HG02885 (cell line): Measurements from ENCODE around the gene RAPGEF1.
"Not testable (repeated sequence)": the region's sequence is repeated elsewhere in the genome, so short reads cannot be mapped to it uniquely, and the experiment has no call there.

Source experiments
- ATAC-seq: cut with Tn5 transposase; IDR thresholded peaks from one replicate; pipeline ENCODE4 v1.9.1; 2021; ENCODE audit warnings: mild to moderate bottlenecking; ENCODE audit not compliant: unreplicated experiment, poor library complexity

RAPGEF1 gene

DNA sequence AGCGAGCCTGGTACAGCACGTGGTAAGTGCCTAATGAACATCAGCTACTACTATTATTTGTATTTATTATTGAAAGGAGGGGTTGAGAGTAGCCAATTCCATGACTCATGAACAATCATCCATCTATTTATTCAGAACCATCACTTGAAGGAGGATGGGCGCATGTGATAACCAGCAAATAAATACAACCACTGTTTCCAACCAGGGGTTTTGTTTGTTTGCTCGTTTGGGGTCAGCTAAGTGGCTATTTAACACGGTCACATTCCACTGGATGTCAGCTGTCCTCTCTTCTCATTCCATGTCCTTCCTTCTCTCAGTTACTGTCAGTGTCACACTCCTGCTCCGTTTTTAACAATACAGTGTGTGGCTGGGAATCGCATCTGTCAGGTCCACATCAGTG lies 8.6 kb downstream of the RAPGEF1 start:
- no peak for ATAC-seq

GRCh38 chr9:131728961-131729360 lies 10.9 kb downstream of the RAPGEF1 start:
- ATAC-seq: no peak

DNA sequence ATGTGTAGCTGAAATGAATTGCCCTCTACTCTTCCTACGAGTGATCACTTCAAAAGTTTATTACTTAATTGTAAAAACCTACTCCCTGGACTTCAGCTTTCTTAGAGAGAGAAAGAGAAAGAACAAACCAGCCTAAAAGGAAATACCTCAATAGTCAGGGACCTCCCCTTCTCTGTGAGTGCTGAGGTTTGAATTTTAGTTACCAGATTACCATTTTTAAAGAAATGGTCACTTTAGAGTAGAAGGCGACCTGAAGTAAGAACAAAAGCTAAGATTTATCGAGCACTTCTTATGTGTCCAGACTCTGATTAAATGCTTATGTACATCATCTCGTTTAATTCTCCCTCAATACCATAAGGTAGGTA lies 11.3 kb downstream of the RAPGEF1 start:
- ATAC-seq: no peak

DNA sequence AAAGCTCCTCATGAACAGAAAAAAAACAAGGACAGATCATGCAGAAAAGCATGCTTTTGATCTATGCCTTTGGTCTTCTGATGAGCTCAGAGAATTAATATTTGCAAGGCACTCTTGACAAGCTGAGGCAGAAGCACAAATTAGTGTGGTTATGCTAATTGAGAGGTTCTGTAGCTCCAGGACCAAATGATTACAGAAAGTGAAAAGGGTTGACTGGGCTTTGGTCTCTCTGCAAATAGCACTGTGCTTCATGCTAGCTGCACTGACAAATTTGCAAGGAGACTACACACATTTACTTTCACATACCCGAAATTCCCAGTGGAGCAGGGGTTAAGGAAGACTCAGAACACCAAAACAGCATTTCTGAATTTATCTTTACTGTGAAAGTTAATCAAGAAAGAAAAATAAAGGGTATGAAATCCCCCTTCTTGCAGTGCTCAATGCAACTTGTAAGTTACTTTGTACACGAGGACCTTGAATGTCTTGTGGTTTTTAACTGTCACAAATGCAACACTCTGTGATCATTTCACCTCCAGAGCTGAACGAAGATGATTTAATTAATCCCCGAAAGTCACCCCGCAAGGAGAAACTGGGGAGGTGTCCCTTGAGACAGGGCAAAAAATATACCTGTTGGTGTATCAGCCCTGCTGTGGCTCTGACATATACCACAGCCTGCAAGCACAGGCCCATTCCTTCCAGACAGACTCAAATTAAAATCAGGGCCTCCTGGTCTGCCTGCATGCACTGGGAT lies 11.9 kb downstream of the RAPGEF1 start:
- ATAC-seq: no peak

DNA sequence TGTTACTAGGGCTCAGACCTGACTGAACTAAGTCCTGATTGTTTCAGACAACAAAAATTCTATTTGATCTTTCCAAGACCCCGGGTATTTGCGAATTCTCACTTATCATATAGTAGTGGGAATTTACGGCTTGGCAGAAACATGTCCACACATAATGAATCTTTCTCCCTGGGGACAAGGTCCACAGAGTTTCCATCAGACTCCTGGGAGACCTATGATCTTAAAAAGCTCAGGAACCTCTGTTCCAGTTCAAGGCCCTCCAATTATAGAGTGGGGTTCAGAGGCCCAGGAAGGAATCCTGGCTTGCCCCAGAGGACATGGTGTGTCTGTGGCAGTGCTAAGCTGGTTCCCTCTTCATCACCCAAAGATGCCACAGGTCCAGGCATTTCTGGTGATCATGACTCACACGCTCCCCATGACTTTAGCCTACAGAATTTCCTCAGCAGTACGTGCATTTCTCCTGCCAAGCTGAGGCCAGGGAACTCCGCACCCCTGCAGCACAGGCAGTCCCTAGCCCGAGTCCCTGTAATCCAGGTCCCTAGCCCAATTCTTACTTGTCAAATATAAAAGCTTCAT lies 12.6 kb downstream of the RAPGEF1 start:
- no peak for ATAC-seq

- ATAC-seq: no peak
Measured at GRCh38 chr9:131724683-131725082, 15.2 kb downstream of the RAPGEF1 start.

- ATAC-seq: no peak
Measured at GRCh38 chr9:131723632-131724031, 16.2 kb downstream of the RAPGEF1 start.

DNA sequence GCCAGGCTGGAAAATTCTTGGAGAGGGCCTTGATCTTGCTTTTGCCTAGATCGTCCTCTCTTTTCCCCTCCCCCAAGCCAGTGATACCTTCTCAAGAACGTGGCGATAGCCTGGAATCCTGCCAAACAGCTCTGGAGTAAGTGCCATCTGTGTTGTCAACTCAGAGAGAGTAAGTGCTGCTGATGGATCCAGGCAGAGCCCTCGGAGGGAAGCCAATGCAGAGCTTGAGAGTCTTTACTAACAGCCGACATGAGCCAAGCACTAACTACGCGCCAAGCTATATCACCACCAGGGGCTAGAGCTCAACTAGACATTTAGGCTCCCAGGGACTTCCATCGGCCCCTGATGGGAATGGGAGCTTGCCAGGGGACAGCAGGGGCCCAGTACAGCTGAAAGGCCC lies 17.6 kb downstream of the RAPGEF1 start:
- ATAC-seq: no peak

- no peak for ATAC-seq
Measured at GRCh38 chr9:131721076-131721475, 18.8 kb downstream of the RAPGEF1 start.

DNA sequence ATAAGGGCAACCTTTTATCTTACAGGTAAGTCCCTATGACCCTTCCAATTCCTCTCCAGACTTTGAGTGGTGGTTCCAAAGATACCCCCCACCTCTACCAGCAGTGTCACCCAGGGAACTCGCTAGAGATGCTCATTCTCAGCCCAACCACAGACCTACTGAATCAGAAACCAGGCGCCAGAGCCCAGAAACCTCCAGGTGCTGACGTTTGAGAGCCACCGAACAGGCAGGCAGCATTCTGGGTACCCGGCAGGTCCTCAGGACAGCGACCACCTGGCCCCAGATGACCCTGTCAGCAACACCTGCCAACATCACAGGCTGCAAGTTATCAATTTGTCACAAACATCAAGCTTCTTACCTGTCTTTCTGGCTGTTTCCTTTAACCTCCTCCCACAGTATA lies 19.5 kb downstream of the RAPGEF1 start:
- no peak for ATAC-seq

DNA sequence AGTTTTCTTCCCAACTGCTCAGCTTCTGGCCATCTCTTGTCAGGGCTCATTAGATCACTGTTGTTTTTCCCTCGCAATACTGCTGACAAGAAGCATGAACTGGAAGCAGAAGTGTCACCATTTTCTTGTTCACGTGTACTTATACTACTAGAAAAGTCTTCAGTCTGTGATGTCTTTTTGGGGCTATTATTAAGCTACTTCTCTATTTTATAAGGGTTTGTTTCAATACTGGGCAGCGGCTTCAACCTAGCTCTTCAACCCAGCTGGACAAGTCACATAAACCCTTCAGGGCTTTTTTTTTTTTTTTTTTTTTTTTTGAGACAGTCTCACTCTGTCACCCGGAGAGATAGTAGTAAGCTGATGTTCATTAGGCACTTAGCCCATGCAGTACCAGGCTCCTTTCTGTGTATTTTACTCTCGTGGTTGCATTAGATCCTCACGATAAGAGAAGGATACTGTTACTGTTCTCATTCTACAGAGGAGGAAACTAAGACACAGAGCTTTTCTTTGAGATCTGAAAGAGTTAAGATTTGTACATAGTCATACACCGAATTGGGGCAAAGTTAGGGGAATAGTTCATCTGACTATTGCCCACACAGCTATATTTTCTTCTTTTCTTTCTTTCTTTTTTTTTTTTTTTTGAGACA lies 20.5 kb downstream of the RAPGEF1 start:
- no peak for ATAC-seq

- no peak for ATAC-seq
Measured at GRCh38 chr9:131717719-131718460, 22.0 kb downstream of the RAPGEF1 start.

- no peak for ATAC-seq
Measured at GRCh38 chr9:131715906-131716305, 24.0 kb downstream of the RAPGEF1 start.

DNA sequence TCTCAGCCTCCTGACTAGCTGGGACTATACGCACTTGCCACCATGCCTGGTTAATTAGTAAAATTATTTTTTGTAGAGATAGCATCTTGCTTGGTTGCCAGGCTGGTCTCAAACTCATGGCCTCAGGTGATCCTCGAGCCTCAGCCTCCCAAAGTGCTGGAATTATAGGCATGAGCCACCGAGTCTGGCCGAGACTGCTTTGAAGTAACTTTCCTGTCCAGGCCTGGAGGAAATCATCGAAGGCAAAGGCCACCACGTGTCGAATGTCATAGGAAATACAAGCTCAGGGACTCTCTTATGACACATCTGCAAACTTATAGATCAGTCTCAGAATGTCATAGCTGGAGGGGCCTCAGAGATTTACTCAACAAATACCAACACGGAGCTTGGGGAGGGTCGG lies 25.1 kb downstream of the RAPGEF1 start:
- no peak for ATAC-seq

GRCh38 chr9:131714161-131714646 lies 25.7 kb downstream of the RAPGEF1 start:
- no peak for ATAC-seq

GRCh38 chr9:131713016-131713415 lies 26.9 kb downstream of the RAPGEF1 start:
- ATAC-seq: no peak

GRCh38 chr9:131712151-131712716 lies 27.6 kb downstream of the RAPGEF1 start:
- no peak for ATAC-seq

DNA sequence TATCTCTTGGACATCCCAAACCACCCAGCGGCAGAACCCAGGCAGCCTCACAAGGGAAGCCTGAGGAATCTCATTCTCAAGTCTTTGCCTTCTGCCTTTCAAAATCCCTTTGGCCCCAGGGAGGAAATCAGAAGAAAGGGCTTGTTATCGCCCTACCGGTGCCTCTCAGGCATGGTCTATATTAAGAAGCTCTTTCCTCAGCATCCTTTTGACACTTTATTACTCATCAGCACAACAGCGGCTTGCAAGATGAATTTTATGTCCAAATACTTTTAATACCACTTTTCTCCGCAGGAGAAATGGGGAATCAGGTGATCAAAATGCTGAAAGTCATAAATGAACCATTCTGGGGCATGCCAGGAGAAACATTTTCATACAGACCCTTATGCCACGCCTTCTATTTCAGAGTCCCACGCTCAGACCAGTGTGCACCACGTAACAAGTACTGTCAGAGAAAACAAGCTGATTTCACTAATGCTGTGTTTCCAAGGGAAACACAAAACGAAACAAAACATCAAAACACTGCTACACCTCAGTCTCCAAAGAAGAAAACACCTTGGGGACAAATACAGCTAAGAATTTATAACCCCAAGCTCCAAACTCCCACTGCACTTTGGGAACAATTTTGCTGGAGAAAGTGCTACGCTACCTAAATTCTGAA lies 30.0 kb downstream of the RAPGEF1 start:
- peak; percentile 60 for ATAC-seq

DNA sequence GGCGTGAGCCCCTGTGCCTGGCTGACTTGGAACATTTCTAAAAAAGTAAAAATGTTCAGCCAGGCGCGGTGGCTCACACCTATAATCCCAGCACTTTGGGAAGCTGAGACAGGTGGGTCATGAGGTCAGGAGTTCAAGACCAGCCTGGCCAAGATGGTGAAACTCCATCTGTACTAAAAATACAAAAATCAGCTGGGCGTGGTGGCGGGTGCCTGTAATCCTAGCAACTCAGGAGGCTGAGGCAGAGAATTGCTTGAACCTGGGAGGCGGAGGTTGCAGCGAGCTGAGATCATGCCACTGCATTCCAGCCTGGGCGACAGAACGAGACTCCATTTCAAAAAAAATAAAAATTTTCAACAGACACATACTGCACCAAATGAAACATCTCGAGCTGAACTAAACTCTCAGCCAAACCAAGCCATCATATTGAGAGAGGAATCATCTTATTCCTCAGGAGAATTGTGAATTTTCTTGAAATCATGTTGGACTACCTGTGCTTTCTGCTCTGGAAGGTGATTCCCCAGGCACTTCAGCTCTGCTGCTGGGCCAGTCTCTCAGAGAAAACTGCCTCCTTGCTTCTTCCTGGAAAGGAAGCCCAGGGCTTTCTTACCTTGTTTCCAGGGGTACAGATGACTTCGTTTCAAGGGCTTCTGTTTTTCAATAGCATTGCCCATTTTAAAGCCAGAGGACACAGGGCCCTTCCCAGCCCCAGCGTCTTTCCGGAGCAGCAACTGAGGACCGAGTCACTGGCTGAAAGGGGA lies 30.7 kb downstream of the RAPGEF1 start:
- ATAC-seq: not testable (repeated sequence)
